ENCODE results near the gene MRFAP1L1.

GRCh38 chr4:6684656-6685055 lies 25.0 kb downstream of the MRFAP1L1 start:
- TF ChIP-seq CTCF (IDR thresholded peaks at IDR 0.05) (no peak), POLR2AphosphoS5 (IDR thresholded peaks at IDR 0.05) (no peak)

All from sigmoid colon (tissue), 4 donors.